OCI-LY1 (cell line): ENCODE results near the gene TCF7.

Experiments used
- EZH2 ChIP-seq: fragments of 200-600 bp; sonication (generic), shearing (Covaris generic); IDR thresholded peaks from 2 replicates; pipeline ENCODE4 v1.8.0; 2017; ENCODE audit warnings: borderline replicate concordance, mixed run types, mild to moderate bottlenecking, antibody characterized with exemption, low read length, moderate library complexity, mixed read lengths
- TF ChIP-seq, protein P1 (sequence below): fragments of 200-600 bp; sonication (generic), shearing (Covaris generic); IDR thresholded peaks from 2 replicates; pipeline ENCODE4 v1.5.1; 2017; ENCODE audit warnings: mild to moderate bottlenecking, antibody characterized with exemption, low read length, moderate library complexity, mixed read lengths

GRCh38 chr5:134090522-134090921 lies 24.0 kb upstream of the TCF7 start:
- TF ChIP-seq, protein P1, sequence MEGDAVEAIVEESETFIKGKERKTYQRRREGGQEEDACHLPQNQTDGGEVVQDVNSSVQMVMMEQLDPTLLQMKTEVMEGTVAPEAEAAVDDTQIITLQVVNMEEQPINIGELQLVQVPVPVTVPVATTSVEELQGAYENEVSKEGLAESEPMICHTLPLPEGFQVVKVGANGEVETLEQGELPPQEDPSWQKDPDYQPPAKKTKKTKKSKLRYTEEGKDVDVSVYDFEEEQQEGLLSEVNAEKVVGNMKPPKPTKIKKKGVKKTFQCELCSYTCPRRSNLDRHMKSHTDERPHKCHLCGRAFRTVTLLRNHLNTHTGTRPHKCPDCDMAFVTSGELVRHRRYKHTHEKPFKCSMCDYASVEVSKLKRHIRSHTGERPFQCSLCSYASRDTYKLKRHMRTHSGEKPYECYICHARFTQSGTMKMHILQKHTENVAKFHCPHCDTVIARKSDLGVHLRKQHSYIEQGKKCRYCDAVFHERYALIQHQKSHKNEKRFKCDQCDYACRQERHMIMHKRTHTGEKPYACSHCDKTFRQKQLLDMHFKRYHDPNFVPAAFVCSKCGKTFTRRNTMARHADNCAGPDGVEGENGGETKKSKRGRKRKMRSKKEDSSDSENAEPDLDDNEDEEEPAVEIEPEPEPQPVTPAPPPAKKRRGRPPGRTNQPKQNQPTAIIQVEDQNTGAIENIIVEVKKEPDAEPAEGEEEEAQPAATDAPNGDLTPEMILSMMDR, result no peak
- TF ChIP-seq EZH2, result no peak
